Measurements from ENCODE around the gene SYNCRIP. TPM values are rescaled to one million over a fixed set of nuclear protein-coding genes. Genes with fewer than 3 reads are reported as not detected.

SYNCRIP gene
- total and polyA plus RNA-seq, 2 of the 13 experiments (the other 11 are each of a cell fraction or from before 2014, with no cell fraction given) = 8.1 to 112 TPM

DNA sequence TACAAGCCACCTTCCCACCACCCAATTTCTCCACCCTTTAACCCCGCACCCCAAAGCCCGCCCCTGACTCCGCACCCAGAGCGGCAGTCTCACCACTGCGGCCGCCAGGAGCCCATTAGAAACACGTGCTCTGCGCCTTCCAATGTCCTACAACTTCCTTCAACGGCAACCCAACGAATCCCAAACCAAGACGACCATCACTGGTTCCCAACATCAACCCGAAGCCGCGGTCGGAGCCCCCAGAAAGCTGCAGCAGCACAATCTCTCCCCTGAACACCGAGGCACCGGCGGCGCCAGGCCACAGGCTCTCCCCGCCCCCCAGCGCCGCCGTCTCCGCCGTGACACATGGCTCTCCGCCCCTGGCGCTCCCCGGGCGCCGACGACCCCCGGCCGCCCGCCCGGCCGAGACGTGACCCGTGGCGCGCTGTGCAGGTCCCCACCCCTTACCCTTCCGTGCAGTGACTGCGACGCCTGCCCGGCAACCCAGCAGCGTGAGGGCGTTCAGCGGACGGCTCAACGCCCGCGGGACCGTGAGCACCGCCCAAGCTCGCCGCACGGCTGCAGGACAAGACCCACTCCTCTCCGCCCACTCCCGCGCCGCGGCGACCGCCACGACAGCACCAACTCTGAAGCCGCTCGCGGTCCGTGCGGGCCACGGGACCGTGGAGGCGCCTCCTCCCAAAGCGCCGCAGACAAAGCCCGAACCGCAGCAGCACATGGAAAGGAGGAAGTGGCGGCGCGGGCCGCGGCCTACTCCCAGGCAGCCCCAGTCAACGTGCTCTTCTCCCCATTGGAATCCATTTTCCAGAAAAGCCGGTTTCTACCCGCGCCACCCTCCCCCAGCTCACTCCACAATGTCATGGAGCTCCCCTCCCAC, 551 bp downstream of the SYNCRIP start (continued):
- 0 out of 2 replicates have a peak, but pooled peaks have one; percentile 16 for TF ChIP-seq KMT2B (CRISPR knock-in tag; IDR thresholded peaks at IDR 0.05)
- TF ChIP-seq YEATS4 (CRISPR knock-in tag; IDR thresholded peaks at IDR 0.05; ENCODE audit: borderline replicate concordance) = peak; percentile 60; the same call in 1 of the 2 replicates
- TF ChIP-seq NR2F1 (CRISPR knock-in tag; IDR thresholded peaks at IDR 0.05) = no peak
- TF ChIP-seq SP2 (CRISPR knock-in tag; IDR thresholded peaks at IDR 0.05) = no peak
- peak; percentile 48; the same call in 1 of the 2 replicates for TF ChIP-seq ZFP90 (CRISPR knock-in tag; IDR thresholded peaks at IDR 0.05; ENCODE audit: borderline replicate concordance)
- peak; percentile 73; the same call in 1 of the 2 replicates for TF ChIP-seq MYNN (CRISPR knock-in tag; IDR thresholded peaks at IDR 0.05; ENCODE audit: low read depth)
- peak; percentile 67; the same call in 1 of the 2 replicates for TF ChIP-seq GABPB1 (CRISPR knock-in tag; IDR thresholded peaks at IDR 0.05)
- TF ChIP-seq REPIN1 (CRISPR knock-in tag; IDR thresholded peaks at IDR 0.05; ENCODE audit: borderline replicate concordance, low read depth) = 0 out of 2 replicates have a peak, but pooled peaks have one; percentile 17
- TF ChIP-seq SNAPC4 (CRISPR knock-in tag; IDR thresholded peaks at IDR 0.05) = no peak
- TF ChIP-seq MYPOP (CRISPR knock-in tag; IDR thresholded peaks at IDR 0.05) = no peak
- TF ChIP-seq HOXA5 (CRISPR knock-in tag; IDR thresholded peaks at IDR 0.05) = no peak
- TF ChIP-seq, protein P1, sequence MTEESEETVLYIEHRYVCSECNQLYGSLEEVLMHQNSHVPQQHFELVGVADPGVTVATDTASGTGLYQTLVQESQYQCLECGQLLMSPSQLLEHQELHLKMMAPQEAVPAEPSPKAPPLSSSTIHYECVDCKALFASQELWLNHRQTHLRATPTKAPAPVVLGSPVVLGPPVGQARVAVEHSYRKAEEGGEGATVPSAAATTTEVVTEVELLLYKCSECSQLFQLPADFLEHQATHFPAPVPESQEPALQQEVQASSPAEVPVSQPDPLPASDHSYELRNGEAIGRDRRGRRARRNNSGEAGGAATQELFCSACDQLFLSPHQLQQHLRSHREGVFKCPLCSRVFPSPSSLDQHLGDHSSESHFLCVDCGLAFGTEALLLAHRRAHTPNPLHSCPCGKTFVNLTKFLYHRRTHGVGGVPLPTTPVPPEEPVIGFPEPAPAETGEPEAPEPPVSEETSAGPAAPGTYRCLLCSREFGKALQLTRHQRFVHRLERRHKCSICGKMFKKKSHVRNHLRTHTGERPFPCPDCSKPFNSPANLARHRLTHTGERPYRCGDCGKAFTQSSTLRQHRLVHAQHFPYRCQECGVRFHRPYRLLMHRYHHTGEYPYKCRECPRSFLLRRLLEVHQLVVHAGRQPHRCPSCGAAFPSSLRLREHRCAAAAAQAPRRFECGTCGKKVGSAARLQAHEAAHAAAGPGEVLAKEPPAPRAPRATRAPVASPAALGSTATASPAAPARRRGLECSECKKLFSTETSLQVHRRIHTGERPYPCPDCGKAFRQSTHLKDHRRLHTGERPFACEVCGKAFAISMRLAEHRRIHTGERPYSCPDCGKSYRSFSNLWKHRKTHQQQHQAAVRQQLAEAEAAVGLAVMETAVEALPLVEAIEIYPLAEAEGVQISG (CRISPR knock-in tag; IDR thresholded peaks at IDR 0.05) = peak; percentile 25; the same call in 1 of the 2 replicates
- TF ChIP-seq, protein P2, sequence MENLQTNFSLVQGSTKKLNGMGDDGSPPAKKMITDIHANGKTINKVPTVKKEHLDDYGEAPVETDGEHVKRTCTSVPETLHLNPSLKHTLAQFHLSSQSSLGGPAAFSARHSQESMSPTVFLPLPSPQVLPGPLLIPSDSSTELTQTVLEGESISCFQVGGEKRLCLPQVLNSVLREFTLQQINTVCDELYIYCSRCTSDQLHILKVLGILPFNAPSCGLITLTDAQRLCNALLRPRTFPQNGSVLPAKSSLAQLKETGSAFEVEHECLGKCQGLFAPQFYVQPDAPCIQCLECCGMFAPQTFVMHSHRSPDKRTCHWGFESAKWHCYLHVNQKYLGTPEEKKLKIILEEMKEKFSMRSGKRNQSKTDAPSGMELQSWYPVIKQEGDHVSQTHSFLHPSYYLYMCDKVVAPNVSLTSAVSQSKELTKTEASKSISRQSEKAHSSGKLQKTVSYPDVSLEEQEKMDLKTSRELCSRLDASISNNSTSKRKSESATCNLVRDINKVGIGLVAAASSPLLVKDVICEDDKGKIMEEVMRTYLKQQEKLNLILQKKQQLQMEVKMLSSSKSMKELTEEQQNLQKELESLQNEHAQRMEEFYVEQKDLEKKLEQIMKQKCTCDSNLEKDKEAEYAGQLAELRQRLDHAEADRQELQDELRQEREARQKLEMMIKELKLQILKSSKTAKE (CRISPR knock-in tag; IDR thresholded peaks at IDR 0.05; ENCODE audit: borderline replicate concordance) = 0 out of 2 replicates have a peak, but pooled peaks have one; percentile 25
- TF ChIP-seq ZNF839 (CRISPR knock-in tag; IDR thresholded peaks at IDR 0.05; ENCODE audit: borderline replicate concordance) = 0 out of 2 replicates have a peak, but pooled peaks have one; percentile 52
- no peak for TF ChIP-seq PTBP1 (IDR thresholded peaks at IDR 0.05; ENCODE audit: low read depth, low read length, poor library complexity, severe bottlenecking)
- TF ChIP-seq ZNF562 (CRISPR knock-in tag; IDR thresholded peaks at IDR 0.05; ENCODE audit: borderline replicate concordance) = 0 out of 2 replicates have a peak, but pooled peaks have one; percentile 34

Data from HepG2 (cell line).